ENCODE measurements around the gene STK32B. TPM values are rescaled to one million over a fixed set of nuclear protein-coding genes. Genes with fewer than 3 reads are reported as not detected.

The STK32B gene
- total RNA-seq, 2 donors from 2014 or later: not detected

GRCh38 chr4:5019274-5019673 is 32.0 kb upstream of the STK32B start, which contains the start of gene CYTL1:
Gene CYTL1, minus strand, starts transcription at chr4:5019458. Its CDS starts 13 bp downstream, at chr4:5019445.
- DNase-seq (ENCODE audit: low spot score) (no peak), ATAC-seq (peak; percentile 51 to 67)
- Mint-ChIP-seq H3K27ac (no peak within 1 kb of the TSS), H3K9me3 (no peaks in the 10 kb centered on the region), H3K27me3 (peaks cover 6 to 21% of the 10 kb centered on the region in 2 donors), H3K4me3 (peak within 1 kb of the TSS; percentile 27), H3K36me3 (no peaks in the 10 kb centered on the region), H3K4me1 (ENCODE audit: low read depth in 2 of 2) (peaks cover 0 to 6% of the 10 kb centered on the region in 2 donors)

GRCh38 chr4:5019796-5020195 is 31.5 kb upstream of the STK32B start:
- no peaks in the 10 kb centered on the region for H3K36me3 Mint-ChIP-seq
- H3K27me3 Mint-ChIP-seq: peaks cover 4 to 16% of the 10 kb centered on the region in 2 donors
- peaks cover 0 to 6% of the 10 kb centered on the region in 2 donors for H3K4me1 Mint-ChIP-seq (ENCODE audit: low read depth in 2 of 2)
- no peak overlapping the region for H3K4me3 Mint-ChIP-seq
- no peaks in the 10 kb centered on the region for H3K9me3 Mint-ChIP-seq
- H3K27ac Mint-ChIP-seq: no peak overlapping the region
- no peak for ATAC-seq
- no peak for DNase-seq (ENCODE audit: low spot score)

GRCh38 chr4:5020341-5020740 is 30.9 kb upstream of the STK32B start:
- Mint-ChIP-seq H3K4me1 (ENCODE audit: low read depth in 2 of 2) (peaks cover 0 to 6% of the 10 kb centered on the region in 2 donors), H3K36me3 (no peaks in the 10 kb centered on the region), H3K27ac (no peak overlapping the region), H3K27me3 (peaks cover 5 to 13% of the 10 kb centered on the region in 2 donors), H3K4me3 (no peak overlapping the region), H3K9me3 (no peaks in the 10 kb centered on the region)
- ATAC-seq (no peak), DNase-seq (ENCODE audit: low spot score) (no peak)

GRCh38 chr4:5021546-5021945 is 29.7 kb upstream of the STK32B start:
- Mint-ChIP-seq H3K4me1 (ENCODE audit: low read depth in 2 of 2) (peaks cover 0 to 6% of the 10 kb centered on the region in 2 donors), H3K9me3 (no peaks in the 10 kb centered on the region), H3K27me3 (peaks cover 4 to 10% of the 10 kb centered on the region in 2 donors), H3K36me3 (no peaks in the 10 kb centered on the region), H3K4me3 (no peak overlapping the region), H3K27ac (no peak overlapping the region)
- no peak for ATAC-seq
- DNase-seq (ENCODE audit: low spot score): no peak

- Mint-ChIP-seq H3K9me3 (no peaks in the 10 kb centered on the region), H3K4me3 (no peak overlapping the region), H3K4me1 (ENCODE audit: low read depth in 2 of 2) (no peaks in the 10 kb centered on the region), H3K27me3 (peaks cover 2 to 4% of the 10 kb centered on the region in 2 donors), H3K27ac (no peak overlapping the region), H3K36me3 (no peaks in the 10 kb centered on the region)
- DNase-seq (ENCODE audit: low spot score): no peak
- ATAC-seq: no peak
These were observed 26.6 kb upstream of the STK32B start for GRCh38 chr4:5024673-5025072.

GRCh38 chr4:5026371-5026770 is 24.9 kb upstream of the STK32B start:
- no peaks in the 10 kb centered on the region for H3K9me3 Mint-ChIP-seq
- H3K4me1 Mint-ChIP-seq (ENCODE audit: low read depth in 2 of 2): no peaks in the 10 kb centered on the region
- no peak overlapping the region for H3K27ac Mint-ChIP-seq

GRCh38 chr4:5027346-5027745 is 23.9 kb upstream of the STK32B start:
- Mint-ChIP-seq H3K9me3 (no peaks in the 10 kb centered on the region), H3K27ac (no peak overlapping the region), H3K4me1 (ENCODE audit: low read depth in 2 of 2) (no peaks in the 10 kb centered on the region), H3K4me3 (no peak overlapping the region), H3K27me3 (peaks cover 9 to 10% of the 10 kb centered on the region in 2 donors), H3K36me3 (no peaks in the 10 kb centered on the region)
- ATAC-seq (no peak), DNase-seq (ENCODE audit: low spot score) (no peak)

More at GRCh38 chr4:5026371-5026770, 24.9 kb upstream of the STK32B start:
- no peak overlapping the region for H3K4me3 Mint-ChIP-seq
- peaks cover 9 to 10% of the 10 kb centered on the region in 2 donors for H3K27me3 Mint-ChIP-seq
- ATAC-seq: no peak
- no peak for DNase-seq (ENCODE audit: low spot score)
- H3K36me3 Mint-ChIP-seq: no peaks in the 10 kb centered on the region

GRCh38 chr4:5028480-5028879 is 22.8 kb upstream of the STK32B start:
- no peaks in the 10 kb centered on the region for H3K36me3 Mint-ChIP-seq

GRCh38 chr4:5029447-5029846 is 21.8 kb upstream of the STK32B start:
- Mint-ChIP-seq H3K9me3 (no peaks in the 10 kb centered on the region), H3K4me1 (ENCODE audit: low read depth in 2 of 2) (peaks cover 7% of the 10 kb centered on the region in 2 donors), H3K27ac (no peak overlapping the region)

More at GRCh38 chr4:5028480-5028879, 22.8 kb upstream of the STK32B start:
- DNase-seq (ENCODE audit: low spot score) (no peak), ATAC-seq (no peak)
- Mint-ChIP-seq H3K4me1 (ENCODE audit: low read depth in 2 of 2) (peaks cover 4% of the 10 kb centered on the region in 2 donors), H3K27me3 (peaks cover 9 to 10% of the 10 kb centered on the region in 2 donors), H3K27ac (no peak overlapping the region), H3K9me3 (no peaks in the 10 kb centered on the region), H3K4me3 (no peak overlapping the region)

GRCh38 chr4:5030221-5030620 is 21.1 kb upstream of the STK32B start:
- H3K4me3 Mint-ChIP-seq: no peak overlapping the region
- DNase-seq (ENCODE audit: low spot score) (no peak), ATAC-seq (no peak)
- peaks cover 7% of the 10 kb centered on the region in 2 donors for H3K4me1 Mint-ChIP-seq (ENCODE audit: low read depth in 2 of 2)
- peaks cover 8 to 11% of the 10 kb centered on the region in 2 donors for H3K27me3 Mint-ChIP-seq
- H3K27ac Mint-ChIP-seq: no peak overlapping the region
- H3K36me3 Mint-ChIP-seq: no peaks in the 10 kb centered on the region
- no peaks in the 10 kb centered on the region for H3K9me3 Mint-ChIP-seq

More at GRCh38 chr4:5029447-5029846, 21.8 kb upstream of the STK32B start:
- no peaks in the 10 kb centered on the region for H3K36me3 Mint-ChIP-seq
- H3K4me3 Mint-ChIP-seq: no peak overlapping the region
- H3K27me3 Mint-ChIP-seq: peaks cover 4 to 10% of the 10 kb centered on the region in 2 donors
- no peak for DNase-seq (ENCODE audit: low spot score)
- ATAC-seq: no peak

GRCh38 chr4:5030927-5031326 is 20.4 kb upstream of the STK32B start:
- peaks cover 7% of the 10 kb centered on the region in 2 donors for H3K4me1 Mint-ChIP-seq (ENCODE audit: low read depth in 2 of 2)
- ATAC-seq: no peak

GRCh38 chr4:5032813-5033212 is 18.5 kb upstream of the STK32B start:
- ATAC-seq: no peak
- Mint-ChIP-seq H3K36me3 (no peaks in the 10 kb centered on the region), H3K27ac (peak overlapping the region in 1 of 2 donors; percentile 6), H3K4me3 (no peak overlapping the region), H3K9me3 (no peaks in the 10 kb centered on the region), H3K4me1 (ENCODE audit: low read depth in 2 of 2) (peaks cover 7% of the 10 kb centered on the region in 2 donors), H3K27me3 (peaks cover 11 to 13% of the 10 kb centered on the region in 2 donors)
- no peak for DNase-seq (ENCODE audit: low spot score)

More at GRCh38 chr4:5030927-5031326, 20.4 kb upstream of the STK32B start:
- Mint-ChIP-seq H3K27ac (no peak overlapping the region), H3K9me3 (no peaks in the 10 kb centered on the region), H3K27me3 (peaks cover 11% of the 10 kb centered on the region in 2 donors), H3K36me3 (no peaks in the 10 kb centered on the region), H3K4me3 (no peak overlapping the region)
- no peak for DNase-seq (ENCODE audit: low spot score)

GRCh38 chr4:5033281-5033841 is 17.9 kb upstream of the STK32B start:
- Mint-ChIP-seq H3K27me3 (peaks cover 11 to 13% of the 10 kb centered on the region in 2 donors), H3K4me3 (peak overlapping the region; percentile 23), H3K27ac (peak overlapping the region in 1 of 2 donors; percentile 6), H3K36me3 (no peaks in the 10 kb centered on the region), H3K9me3 (no peaks in the 10 kb centered on the region), H3K4me1 (ENCODE audit: low read depth in 2 of 2) (peaks cover 7% of the 10 kb centered on the region in 2 donors)
- DNase-seq (ENCODE audit: low spot score) (no peak), ATAC-seq (peak; percentile 52 to 57)

- Mint-ChIP-seq H3K4me1 (ENCODE audit: low read depth in 2 of 2) (peaks cover 7% of the 10 kb centered on the region in 2 donors), H3K4me3 (no peak overlapping the region), H3K9me3 (no peaks in the 10 kb centered on the region), H3K27ac (no peak overlapping the region), H3K27me3 (peaks cover 11 to 13% of the 10 kb centered on the region in 2 donors), H3K36me3 (no peaks in the 10 kb centered on the region)
- DNase-seq (ENCODE audit: low spot score) (no peak), ATAC-seq (no peak)
These were observed 17.1 kb upstream of the STK32B start for GRCh38 chr4:5034206-5034605.
